DLD1 (cell line): ENCODE results near the gene PLAA.

Source experiments
- in situ Hi-C: cut with HindIII; loops from 2 replicates; pipeline ENCODE4 v1.10.0; 2017; ENCODE audit warnings: low sequenced_read_pairs

PLAA gene

GRCh38 chr9:26946753-26947727 lies at the start of gene PLAA:
Gene PLAA, minus strand, starts transcription at chr9:26947242. Its CDS starts 197 bp downstream, at chr9:26947045.
- in situ Hi-C loops, result no loop called here

GRCh38 chr9:26995810-26996209 lies 48.8 kb upstream of the PLAA start:
- in situ Hi-C loops, result no loop called here

- in situ Hi-C loops, result no loop called here
Measured at GRCh38 chr9:26983340-26983739, 36.3 kb upstream of the PLAA start.

GRCh38 chr9:26975728-26976707 lies 29.0 kb upstream of the PLAA start:
- in situ Hi-C loops, result no loop called here

GRCh38 chr9:26974927-26975326 lies 27.9 kb upstream of the PLAA start:
- in situ Hi-C loops, result no loop called here

- in situ Hi-C loops, result no loop called here
Measured at GRCh38 chr9:26973989-26974388, 26.9 kb upstream of the PLAA start.

- in situ Hi-C loops, result no loop called here
Measured at GRCh38 chr9:26971721-26972120, 24.7 kb upstream of the PLAA start.

- in situ Hi-C loops, result no loop called here
Measured at GRCh38 chr9:26956860-26957233, 9.8 kb upstream of the PLAA start.

- in situ Hi-C loops, result no loop called here
Measured at GRCh38 chr9:26955921-26956859, 9.1 kb upstream of the PLAA start, which contains the start of gene IFT74. Gene IFT74, plus strand, starts transcription at chr9:26956412. Its CDS starts 5,556 bp downstream, at chr9:26961968.

GRCh38 chr9:26955222-26955903 lies 8.3 kb upstream of the PLAA start:
- in situ Hi-C loops, result no loop called here

GRCh38 chr9:26954050-26954508 lies 7.0 kb upstream of the PLAA start:
- in situ Hi-C loops, result no loop called here

- in situ Hi-C loops, result no loop called here
Measured at GRCh38 chr9:26951794-26952193, 4.8 kb upstream of the PLAA start.

- in situ Hi-C loops, result no loop called here
Measured at GRCh38 chr9:26950521-26950920, 3.5 kb upstream of the PLAA start.

GRCh38 chr9:26949637-26950069 lies 2.6 kb upstream of the PLAA start:
- in situ Hi-C loops, result no loop called here

GRCh38 chr9:26947736-26948135 lies 694 bp upstream of the PLAA start:
- in situ Hi-C loops, result no loop called here

GRCh38 chr9:26945591-26945990 lies 1.5 kb downstream of the PLAA start:
- in situ Hi-C loops, result no loop called here

GRCh38 chr9:26940779-26941178 lies 6.3 kb downstream of the PLAA start:
- in situ Hi-C loops, result no loop called here

GRCh38 chr9:26939955-26940711 lies 6.9 kb downstream of the PLAA start:
- in situ Hi-C loops, result no loop called here
